Measurements from ENCODE around the gene ATG4C.

Gene ATG4C

GRCh38 chr1:62904856-62905225, 120.9 kb downstream of the ATG4C start:
- no peak for DNase-seq (ENCODE audit: low read depth, low spot score)

GRCh38 chr1:62905309-62905708, 121.4 kb downstream of the ATG4C start:
- DNase-seq (ENCODE audit: low read depth, low spot score): no peak

GRCh38 chr1:62905872-62906271, 121.9 kb downstream of the ATG4C start:
- no peak for DNase-seq (ENCODE audit: low read depth, low spot score)

GRCh38 chr1:62906428-62906886, 122.5 kb downstream of the ATG4C start:
- DNase-seq (ENCODE audit: low read depth, low spot score): no peak

GRCh38 chr1:62908168-62908695, 124.3 kb downstream of the ATG4C start:
- no peak for DNase-seq (ENCODE audit: low read depth, low spot score)

DNA sequence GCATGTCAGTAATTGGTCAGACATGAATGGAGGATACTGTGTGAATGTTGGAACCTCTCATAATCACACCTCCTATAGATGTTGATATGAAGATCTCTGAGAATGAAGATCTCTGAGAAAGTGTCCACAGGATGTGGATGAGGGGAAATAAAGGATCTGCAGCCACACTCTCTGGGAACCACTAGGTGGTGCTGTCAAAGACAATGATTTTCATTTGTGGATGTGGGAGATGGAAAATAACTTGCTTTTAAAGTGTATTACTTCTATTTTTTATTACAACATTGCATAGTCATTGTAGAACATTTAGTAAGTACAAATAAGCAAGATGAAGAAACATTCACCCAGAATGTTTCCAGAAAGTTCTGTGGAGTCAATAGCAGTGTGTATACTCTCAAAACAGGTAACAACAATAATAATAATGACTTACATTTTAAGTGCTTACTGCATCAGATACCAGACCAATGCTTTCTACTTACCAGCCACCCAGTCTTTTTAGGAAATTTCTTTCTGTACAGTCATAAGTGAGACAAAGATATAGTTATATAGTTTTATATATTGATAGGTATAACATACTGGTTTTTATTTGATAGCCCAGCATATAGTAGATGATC, 128.2 kb downstream of the ATG4C start:
- DNase-seq (ENCODE audit: low read depth, low spot score): no peak
